ENCODE measurements around the gene KCNJ15. TPM values are rescaled to one million over a fixed set of nuclear protein-coding genes. Genes with fewer than 3 reads are reported as not detected.

The KCNJ15 gene
- total RNA-seq, 4 donors from 2014 or later: 4.6 to 9.2 (median 6.5) TPM

DNA sequence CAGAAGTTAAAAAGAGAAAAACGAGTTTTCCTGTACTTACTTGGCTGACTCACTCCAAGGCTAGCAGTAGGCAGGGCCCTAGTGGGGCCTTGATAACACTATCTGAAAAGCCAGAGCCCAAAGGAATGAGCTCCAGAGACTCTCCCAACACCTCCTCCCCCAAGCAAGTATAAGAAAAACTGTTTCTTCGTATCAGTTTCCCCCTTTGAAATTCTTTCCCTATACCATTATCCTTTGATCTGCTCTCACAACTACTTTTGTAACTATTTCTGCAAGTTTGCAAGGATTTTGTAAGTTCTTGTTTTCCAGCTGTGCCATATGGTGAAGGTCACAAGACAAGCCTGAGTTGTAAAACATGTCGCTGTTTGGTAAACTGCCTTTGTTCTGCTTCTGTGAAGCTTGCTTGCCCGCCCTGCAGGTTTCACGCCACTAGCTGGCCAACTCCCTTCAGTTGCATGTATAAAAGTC is 36.5 kb upstream of the KCNJ15 start:
- TF ChIP-seq POLR2AphosphoS5 (IDR thresholded peaks at IDR 0.05) (no peak), POLR2A (IDR thresholded peaks at IDR 0.05) (no peak), EP300 (IDR thresholded peaks at IDR 0.05) (no peak)
- TF ChIP-seq, protein P1, sequence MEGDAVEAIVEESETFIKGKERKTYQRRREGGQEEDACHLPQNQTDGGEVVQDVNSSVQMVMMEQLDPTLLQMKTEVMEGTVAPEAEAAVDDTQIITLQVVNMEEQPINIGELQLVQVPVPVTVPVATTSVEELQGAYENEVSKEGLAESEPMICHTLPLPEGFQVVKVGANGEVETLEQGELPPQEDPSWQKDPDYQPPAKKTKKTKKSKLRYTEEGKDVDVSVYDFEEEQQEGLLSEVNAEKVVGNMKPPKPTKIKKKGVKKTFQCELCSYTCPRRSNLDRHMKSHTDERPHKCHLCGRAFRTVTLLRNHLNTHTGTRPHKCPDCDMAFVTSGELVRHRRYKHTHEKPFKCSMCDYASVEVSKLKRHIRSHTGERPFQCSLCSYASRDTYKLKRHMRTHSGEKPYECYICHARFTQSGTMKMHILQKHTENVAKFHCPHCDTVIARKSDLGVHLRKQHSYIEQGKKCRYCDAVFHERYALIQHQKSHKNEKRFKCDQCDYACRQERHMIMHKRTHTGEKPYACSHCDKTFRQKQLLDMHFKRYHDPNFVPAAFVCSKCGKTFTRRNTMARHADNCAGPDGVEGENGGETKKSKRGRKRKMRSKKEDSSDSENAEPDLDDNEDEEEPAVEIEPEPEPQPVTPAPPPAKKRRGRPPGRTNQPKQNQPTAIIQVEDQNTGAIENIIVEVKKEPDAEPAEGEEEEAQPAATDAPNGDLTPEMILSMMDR (IDR thresholded peaks at IDR 0.05): no peak
- no peak overlapping the region for H3K27ac ChIP-seq

DNA sequence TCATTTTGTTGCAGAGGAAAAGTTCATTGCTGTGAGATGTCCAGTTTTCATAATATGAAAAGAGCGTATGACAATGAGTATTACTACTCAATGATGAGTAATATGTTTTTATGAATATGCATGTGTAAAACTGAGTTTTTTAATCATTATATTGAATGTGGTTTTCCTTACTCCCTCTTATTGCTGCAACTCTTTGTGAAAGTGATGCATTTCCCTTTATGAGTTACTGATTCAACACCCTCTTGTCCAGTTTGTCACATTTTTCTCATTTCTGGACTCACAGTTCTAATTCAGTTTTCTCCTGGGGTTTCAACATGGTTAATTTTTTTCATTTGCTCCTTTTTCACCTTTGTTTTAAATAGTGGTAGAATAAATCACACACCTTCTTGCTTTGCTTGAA is 35.2 kb upstream of the KCNJ15 start:
- TF ChIP-seq POLR2A (IDR thresholded peaks at IDR 0.05) (no peak), EP300 (IDR thresholded peaks at IDR 0.05) (no peak), POLR2AphosphoS5 (IDR thresholded peaks at IDR 0.05) (no peak)
- TF ChIP-seq, protein P1 (IDR thresholded peaks at IDR 0.05): no peak
- 0% methylated on average over 1 of the region's 1 CpG for WGBS
- no peak overlapping the region for H3K27ac ChIP-seq
- H3K36me3 ChIP-seq: no peaks in the 10 kb centered on the region
- no peak overlapping the region for H3K4me3 ChIP-seq
- DNase-seq (ENCODE audit: low spot score in 2 of 2): no peak
- H3K4me1 ChIP-seq: no peaks in the 10 kb centered on the region
- no peaks in the 10 kb centered on the region for H3K27me3 ChIP-seq
- peaks cover 6% of the 10 kb centered on the region for H3K9me3 ChIP-seq

More for the DNA sequence above, 36.5 kb upstream of the KCNJ15 start:
- WGBS: 72% methylated on average over 5 of the region's 5 CpGs
- H3K36me3 ChIP-seq: no peaks in the 10 kb centered on the region
- DNase-seq (ENCODE audit: low spot score in 2 of 2): no peak
- H3K4me1 ChIP-seq: no peaks in the 10 kb centered on the region
- H3K4me3 ChIP-seq: no peak overlapping the region
- H3K9me3 ChIP-seq: peaks cover 6% of the 10 kb centered on the region
- no peaks in the 10 kb centered on the region for H3K27me3 ChIP-seq

DNA sequence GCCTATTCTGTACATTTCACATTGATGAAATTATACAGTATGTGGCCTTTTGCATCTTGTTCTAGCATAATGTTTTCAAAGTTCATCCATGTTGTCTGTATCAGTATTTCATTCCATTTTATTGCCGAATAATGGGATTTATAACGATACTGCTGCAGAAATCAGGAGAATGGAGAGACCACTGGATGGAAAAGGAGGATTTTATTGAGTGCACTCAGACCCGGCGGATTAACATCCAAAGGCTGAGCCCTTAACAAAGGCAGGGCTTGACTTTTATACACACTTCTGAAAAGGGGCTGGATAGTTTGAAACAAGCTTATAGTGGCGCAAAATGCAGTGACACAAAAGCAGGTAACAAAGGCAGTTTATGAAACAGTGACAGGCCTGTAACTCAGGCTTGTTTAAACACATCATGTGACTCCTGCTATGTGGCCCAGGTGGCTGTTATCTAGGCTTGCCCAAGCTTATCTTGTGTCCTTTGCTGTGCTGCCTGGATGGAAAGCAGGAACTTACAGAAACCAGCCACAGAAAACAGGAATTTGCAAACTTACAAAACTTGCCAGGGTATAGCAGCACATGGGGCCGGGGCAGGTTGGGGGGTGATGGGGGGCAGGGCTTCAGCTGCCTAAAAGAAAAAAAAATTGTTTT is 32.8 kb upstream of the KCNJ15 start:
- no peaks in the 10 kb centered on the region for H3K4me1 ChIP-seq
- H3K27ac ChIP-seq: no peak overlapping the region
- TF ChIP-seq, protein P1 (IDR thresholded peaks at IDR 0.05): no peak
- TF ChIP-seq EP300 (IDR thresholded peaks at IDR 0.05) (no peak), POLR2AphosphoS5 (IDR thresholded peaks at IDR 0.05) (no peak), POLR2A (IDR thresholded peaks at IDR 0.05) (no peak)
- no peak overlapping the region for H3K4me3 ChIP-seq
- no peaks in the 10 kb centered on the region for H3K36me3 ChIP-seq
- H3K9me3 ChIP-seq: peaks cover 13% of the 10 kb centered on the region
- H3K27me3 ChIP-seq: no peaks in the 10 kb centered on the region
- 93% methylated on average over 6 of the region's 6 CpGs for WGBS
- DNase-seq (ENCODE audit: low spot score in 2 of 2): no peak

DNA sequence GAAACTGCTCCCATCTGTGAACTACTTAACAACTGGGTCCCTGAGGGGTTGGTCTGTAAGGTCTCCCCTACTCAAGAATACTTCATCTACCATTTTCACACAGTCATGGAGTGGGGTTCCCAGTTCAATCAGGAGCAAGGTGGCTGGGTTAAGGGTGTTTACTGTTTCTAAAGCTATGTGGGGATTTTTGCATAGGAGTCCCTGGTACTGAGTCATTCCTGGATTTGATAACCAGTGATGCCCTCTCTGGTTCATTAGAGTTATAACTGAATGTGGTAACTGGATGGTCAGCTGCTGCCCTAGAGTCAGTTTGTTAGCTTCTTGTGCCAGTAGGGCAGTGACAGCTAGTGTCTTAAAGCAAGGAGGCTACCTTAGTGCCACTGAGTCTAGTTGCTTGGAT is 29.4 kb upstream of the KCNJ15 start:
- H3K36me3 ChIP-seq: no peaks in the 10 kb centered on the region
- H3K4me1 ChIP-seq: no peaks in the 10 kb centered on the region
- H3K9me3 ChIP-seq: peaks cover 13% of the 10 kb centered on the region
- no peak for DNase-seq (ENCODE audit: low spot score in 2 of 2)
- H3K27me3 ChIP-seq: no peaks in the 10 kb centered on the region
- no peak overlapping the region for H3K4me3 ChIP-seq
- H3K27ac ChIP-seq: no peak overlapping the region
- no peak for TF ChIP-seq EP300 (IDR thresholded peaks at IDR 0.05)
- TF ChIP-seq, protein P1 (IDR thresholded peaks at IDR 0.05): no peak

DNA sequence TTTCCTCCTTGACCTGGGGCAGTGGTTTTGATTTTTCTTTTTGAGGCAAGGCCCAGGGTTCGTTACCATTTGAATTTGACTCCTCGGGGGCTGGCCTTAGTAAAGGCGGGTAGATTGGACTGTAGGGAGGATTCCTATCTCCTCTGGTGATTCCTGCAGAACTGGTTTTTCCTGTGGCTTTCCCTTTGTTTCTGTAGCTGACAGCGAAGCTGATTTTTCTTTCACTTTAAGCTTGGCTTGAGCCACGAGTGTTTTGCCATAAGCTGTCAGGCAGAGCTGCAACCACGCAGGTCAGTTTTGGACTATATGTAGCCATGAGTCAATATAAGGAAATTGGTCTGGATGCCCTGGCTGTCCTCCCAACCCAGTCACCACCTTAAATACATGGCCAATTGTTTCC is 28.7 kb upstream of the KCNJ15 start:
- peaks cover 13% of the 10 kb centered on the region for H3K9me3 ChIP-seq
- 44% methylated on average over 6 of the region's 6 CpGs for WGBS
- H3K27ac ChIP-seq: no peak overlapping the region

More for the DNA sequence above, 28.7 kb upstream of the KCNJ15 start:
- DNase-seq (ENCODE audit: low spot score in 2 of 2): no peak
- Histone ChIP-seq H3K4me3 (no peak overlapping the region), H3K4me1 (no peaks in the 10 kb centered on the region), H3K36me3 (no peaks in the 10 kb centered on the region), H3K27me3 (no peaks in the 10 kb centered on the region)
- TF ChIP-seq EP300 (IDR thresholded peaks at IDR 0.05) (no peak), POLR2A (IDR thresholded peaks at IDR 0.05) (no peak), POLR2AphosphoS5 (IDR thresholded peaks at IDR 0.05) (no peak)
- TF ChIP-seq, protein P1 (IDR thresholded peaks at IDR 0.05): no peak
